Loucy (cell line): Measurements from ENCODE around the gene HPGDS.
A peak's percentile ranks its signal among the peaks of the same experiment; 100 is the strongest.

Experiments
- H2AFZ ChIP-seq: fragments of 200-600 bp; sonication (generic); 2 replicates; pipeline ENCODE4 v1.6.0; 2016; ENCODE audit warnings: antibody characterized with exemption, mild to moderate bottlenecking, low read length, moderate library complexity
- H3F3A ChIP-seq: fragments of 200-600 bp; 2 replicates; pipeline ENCODE4 v1.6.0; 2016; ENCODE audit warnings: antibody characterized with exemption, low read depth, mild to moderate bottlenecking
- H3K27me3 ChIP-seq: fragments of 200-600 bp; sonication (generic); 2 replicates; pipeline ENCODE4 v1.6.1; 2014; ENCODE audit warnings: low read length, mild to moderate bottlenecking; ENCODE audit not compliant: insufficient read depth, poor library complexity, severe bottlenecking
- H3K36me3 ChIP-seq: fragments of 200-600 bp; sonication (generic); 2 replicates; pipeline ENCODE4 v1.6.1; 2016; ENCODE audit warnings: low read length; ENCODE audit not compliant: insufficient read depth
- H3K4me1 ChIP-seq: fragments of 200-600 bp; sonication (generic); 2 replicates; pipeline ENCODE4 v1.5.1; 2014; ENCODE audit warnings: low read length, mild to moderate bottlenecking; ENCODE audit not compliant: insufficient read depth, poor library complexity, severe bottlenecking
- H3K4me2 ChIP-seq: fragments of 200-600 bp; sonication (generic); 2 replicates; pipeline ENCODE4 v1.6.0; 2014; ENCODE audit warnings: antibody characterized with exemption, low read length, low read depth, mild to moderate bottlenecking; ENCODE audit not compliant: poor library complexity, severe bottlenecking
- H3K4me3 ChIP-seq: fragments of 200-600 bp; sonication (generic); 2 replicates; pipeline ENCODE4 v1.5.1; 2014; ENCODE audit warnings: low read length, mild to moderate bottlenecking, mixed read lengths; ENCODE audit not compliant: poor library complexity, severe bottlenecking
- H3K79me2 ChIP-seq: fragments of 200-600 bp; sonication (generic); 2 replicates; pipeline ENCODE4 v1.6.1; 2014; ENCODE audit warnings: low read length; ENCODE audit not compliant: insufficient read depth
- H3K9ac ChIP-seq: fragments of 200-600 bp; sonication (generic); 2 replicates; pipeline ENCODE4 v1.6.0; 2014; ENCODE audit warnings: mild to moderate bottlenecking, low read depth, low read length, moderate library complexity; ENCODE audit not compliant: poor library complexity, severe bottlenecking
- H3K9me2 ChIP-seq: fragments of 200-600 bp; sonication (generic); replicated peaks from 2 replicates; pipeline ENCODE4 v1.6.1; 2016; ENCODE audit warnings: low read depth, low read length, mixed read lengths
- H3K9me3 ChIP-seq: fragments of 200-600 bp; sonication (generic); 2 replicates; pipeline ENCODE4 v1.6.1; 2014; ENCODE audit warnings: mild to moderate bottlenecking, antibody characterized with exemption, low read length, low read depth; ENCODE audit not compliant: insufficient read depth
- H4K20me1 ChIP-seq: fragments of 200-600 bp; sonication (generic); 2 replicates; pipeline ENCODE4 v1.6.0; 2014; ENCODE audit warnings: antibody characterized with exemption, low read length, mild to moderate bottlenecking; ENCODE audit not compliant: insufficient read depth, poor library complexity, severe bottlenecking
- CTCF ChIP-seq: fragments of 200-600 bp; sonication (generic); conservative IDR thresholded peaks from 2 replicates; pipeline ENCODE4 v1.5.1; 2014; ENCODE audit warnings: mild to moderate bottlenecking, antibody characterized with exemption, low read length
- EZH2phosphoT487 ChIP-seq: fragments of 200-600 bp; IDR thresholded peaks from 2 replicates; pipeline ENCODE4 v1.6.1; 2018; ENCODE audit warnings: antibody characterized with exemption, mild to moderate bottlenecking, moderate library complexity, borderline replicate concordance

The HPGDS gene

GRCh38 chr4:94350095-94350494 lies 7.5 kb upstream of the HPGDS start:
- Histone ChIP-seq H3K4me3 (peak overlapping the region; percentile 61), H3K4me2 (peak overlapping the region; percentile 81), H3K9me3 (no peaks in the 10 kb centered on the region), H3F3A (peaks cover 24% of the 10 kb centered on the region; the same call in 1 of the 2 replicates), H3K9me2 (no peaks in the 10 kb centered on the region), H3K4me1 (peaks cover 94% of the 10 kb centered on the region), H2AFZ (no peak overlapping the region), H4K20me1 (no peaks in the 10 kb centered on the region), H3K9ac (peak overlapping the region; percentile 73), H3K36me3 (no peaks in the 10 kb centered on the region), H3K79me2 (no peaks in the 10 kb centered on the region), H3K27me3 (no peaks in the 10 kb centered on the region)
- TF ChIP-seq EZH2phosphoT487 (no peak), CTCF (no peak)

GRCh38 chr4:94349193-94349592 lies 6.6 kb upstream of the HPGDS start:
- H3K9me2 ChIP-seq = no peaks in the 10 kb centered on the region
- no peaks in the 10 kb centered on the region for H3K9me3 ChIP-seq
- peaks cover 92% of the 10 kb centered on the region for H3K4me1 ChIP-seq
- H3K9ac ChIP-seq = peak overlapping the region; percentile 16
- peak overlapping the region; percentile 15 for H3K4me2 ChIP-seq
- no peaks in the 10 kb centered on the region for H4K20me1 ChIP-seq
- no peak for TF ChIP-seq EZH2phosphoT487
- no peak for TF ChIP-seq CTCF
- no peaks in the 10 kb centered on the region for H3K27me3 ChIP-seq
- peaks cover 24% of the 10 kb centered on the region; the same call in 1 of the 2 replicates for H3F3A ChIP-seq
- no peak overlapping the region for H3K4me3 ChIP-seq
- H2AFZ ChIP-seq = peak overlapping the region; percentile 18
- H3K79me2 ChIP-seq = no peaks in the 10 kb centered on the region
- H3K36me3 ChIP-seq = no peaks in the 10 kb centered on the region

GRCh38 chr4:94348666-94349065 lies 6.0 kb upstream of the HPGDS start:
- Histone ChIP-seq H3K9me2 (no peaks in the 10 kb centered on the region), H3K79me2 (no peaks in the 10 kb centered on the region), H3K9ac (peak overlapping the region; percentile 16), H3K4me1 (peaks cover 92% of the 10 kb centered on the region), H3K4me2 (peak overlapping the region; percentile 15), H4K20me1 (no peaks in the 10 kb centered on the region), H3K36me3 (no peaks in the 10 kb centered on the region), H3K4me3 (no peak overlapping the region), H2AFZ (peak overlapping the region; percentile 18), H3K27me3 (no peaks in the 10 kb centered on the region), H3F3A (peaks cover 24% of the 10 kb centered on the region; the same call in 1 of the 2 replicates), H3K9me3 (no peaks in the 10 kb centered on the region)
- no peak for TF ChIP-seq EZH2phosphoT487
- TF ChIP-seq CTCF = no peak
